ENCODE measurements around the gene RBP4.
"Not testable (repeated sequence)": the region's sequence is repeated elsewhere in the genome, so short reads cannot be mapped to it uniquely, and the experiment has no call there.

Gene RBP4

DNA sequence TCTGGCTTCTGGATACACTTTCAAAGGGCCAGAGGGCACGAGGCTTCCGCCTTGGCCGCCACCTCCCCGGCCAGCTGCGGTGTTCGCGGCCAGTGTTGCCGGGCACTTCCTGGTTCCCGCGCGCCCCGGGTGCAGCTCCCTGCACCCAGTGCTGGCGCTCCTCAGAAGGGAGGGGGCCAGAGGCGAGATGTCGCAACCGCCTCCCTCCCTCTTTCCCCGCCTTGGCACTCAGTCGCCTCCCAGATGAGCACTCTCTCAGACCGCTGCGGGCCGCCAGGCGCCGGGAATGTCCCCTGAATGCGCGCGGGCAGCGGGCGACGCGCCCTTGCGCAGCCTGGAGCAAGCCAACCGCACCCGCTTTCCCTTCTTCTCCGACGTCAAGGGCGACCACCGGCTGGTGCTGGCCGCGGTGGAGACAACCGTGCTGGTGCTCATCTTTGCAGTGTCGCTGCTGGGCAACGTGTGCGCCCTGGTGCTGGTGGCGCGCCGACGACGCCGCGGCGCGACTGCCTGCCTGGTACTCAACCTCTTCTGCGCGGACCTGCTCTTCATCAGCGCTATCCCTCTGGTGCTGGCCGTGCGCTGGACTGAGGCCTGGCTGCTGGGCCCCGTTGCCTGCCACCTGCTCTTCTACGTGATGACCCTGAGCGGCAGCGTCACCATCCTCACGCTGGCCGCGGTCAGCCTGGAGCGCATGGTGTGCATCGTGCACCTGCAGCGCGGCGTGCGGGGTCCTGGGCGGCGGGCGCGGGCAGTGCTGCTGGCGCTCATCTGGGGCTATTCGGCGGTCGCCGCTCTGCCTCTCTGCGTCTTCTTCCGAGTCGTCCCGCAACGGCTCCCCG, 34.4 kb downstream of the RBP4 start, which contains the start of gene FFAR4:
Gene FFAR4 (plus strand): TSS at position 231 of the 842 bp plus-strand sequence. CDS start 56 bp downstream, at position 287.
- DNase-seq (ENCODE audit: low read depth) = no peak

DNA sequence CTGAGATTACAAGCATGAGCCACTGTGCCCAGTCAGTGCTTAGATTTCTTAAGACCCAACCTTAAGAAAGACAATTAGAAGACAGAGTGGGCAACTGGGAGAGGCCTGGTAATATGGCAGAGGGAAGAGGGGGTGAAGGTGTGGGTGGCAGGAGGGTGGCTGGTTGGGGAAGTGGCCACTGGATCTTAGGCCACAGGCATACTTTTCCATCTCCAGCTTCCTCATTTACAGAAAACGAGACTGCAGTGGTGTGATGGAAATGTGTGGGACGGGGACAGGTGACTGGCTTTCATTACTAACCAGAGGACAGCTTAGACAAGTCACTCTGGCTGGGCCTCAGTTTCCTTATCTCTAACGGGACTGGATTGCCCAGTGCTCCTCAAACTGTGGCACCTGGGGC, 35.6 kb downstream of the RBP4 start:
- no peak for DNase-seq (ENCODE audit: low read depth)

DNA sequence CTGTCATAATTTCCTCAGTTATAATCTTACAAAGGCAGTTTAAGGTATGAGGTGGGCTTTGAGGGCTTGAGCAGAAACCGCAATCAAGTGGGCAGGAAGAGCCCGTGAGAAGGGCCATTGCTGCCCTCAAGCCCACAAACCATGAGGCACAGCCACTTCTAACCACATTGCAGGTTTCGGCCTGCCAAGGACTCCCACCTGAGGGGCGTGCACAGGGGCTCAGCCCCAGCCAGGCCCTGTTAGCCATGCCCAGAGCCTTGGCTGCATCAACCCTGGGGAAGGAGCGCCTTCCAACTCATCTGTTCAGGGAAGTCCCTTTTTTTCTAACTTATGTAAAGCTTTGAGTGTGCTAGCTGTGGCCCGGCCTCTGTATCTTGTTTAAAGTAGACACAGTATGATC, 40.5 kb downstream of the RBP4 start:
- no peak for DNase-seq (ENCODE audit: low read depth)

DNA sequence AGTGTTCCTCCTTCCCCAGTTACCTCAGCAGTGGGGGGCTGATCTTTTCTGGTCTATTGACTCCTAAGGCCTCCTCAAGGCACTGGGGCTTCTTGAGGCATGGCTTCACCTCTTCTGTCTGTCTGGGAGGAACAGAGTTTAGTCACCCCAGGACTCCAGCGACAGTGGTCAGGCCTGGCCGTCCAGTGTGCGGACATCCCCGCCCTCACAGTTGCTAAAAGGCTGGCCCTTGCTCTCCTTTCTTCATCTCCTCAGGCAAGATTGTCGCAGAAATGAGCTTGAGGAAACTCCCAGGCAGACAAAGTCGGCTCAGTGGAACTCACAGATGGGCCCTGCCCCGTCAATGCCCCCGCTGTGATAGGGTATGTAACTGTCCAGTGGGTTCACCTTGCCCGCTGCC, 41.5 kb downstream of the RBP4 start:
- no peak for DNase-seq (ENCODE audit: low read depth)

DNA sequence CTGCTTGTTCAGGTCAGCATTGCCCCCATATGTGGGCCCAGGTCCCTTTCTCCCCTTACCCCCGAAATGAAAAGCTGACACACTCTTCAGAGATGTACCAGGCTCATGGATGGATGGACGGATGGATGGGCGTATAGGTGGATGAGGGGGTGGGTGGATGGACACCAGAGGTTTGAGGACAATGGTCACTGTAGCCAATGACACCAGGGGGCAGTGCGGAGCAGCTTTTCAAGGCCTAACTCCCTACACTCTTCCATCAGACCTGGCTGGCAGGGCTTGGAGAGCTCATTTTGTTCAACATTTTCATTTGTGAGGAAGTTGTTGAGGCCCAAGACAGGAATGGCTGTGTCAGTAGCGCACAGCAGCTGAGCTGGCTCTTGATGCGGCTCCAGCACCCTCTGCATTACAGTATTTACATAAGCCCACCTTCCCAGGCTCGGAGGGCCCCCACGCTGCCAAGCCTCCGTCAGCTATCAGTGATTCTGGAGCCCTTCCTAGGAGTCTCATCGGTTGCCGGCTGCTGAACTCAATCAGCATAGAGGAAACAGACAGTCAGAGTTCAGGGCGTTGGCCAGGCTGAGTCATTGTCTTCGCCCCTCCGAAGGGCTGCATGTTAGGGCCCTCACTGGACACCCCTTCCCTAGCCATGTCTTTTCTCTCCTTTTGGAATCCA, 46.1 kb downstream of the RBP4 start:
- peak; percentile 8 for DNase-seq (ENCODE audit: low read depth)

DNA sequence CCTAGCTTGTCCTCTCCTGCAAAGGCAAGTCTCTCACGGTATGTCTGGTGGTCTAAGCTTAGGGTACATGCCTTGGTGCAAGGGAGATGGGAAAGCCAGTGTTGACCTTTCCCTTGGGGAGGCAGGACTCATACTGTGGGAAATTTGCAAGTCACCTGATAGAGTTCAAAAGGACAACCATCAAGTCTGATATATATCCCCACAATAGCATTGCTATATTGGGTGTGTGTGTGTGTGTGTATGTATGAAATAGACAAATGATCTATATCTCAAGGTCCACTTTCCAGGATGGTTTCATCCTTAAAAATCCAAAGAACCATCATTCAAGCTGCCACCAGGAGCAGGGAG, 46.7 kb downstream of the RBP4 start:
- no peak for DNase-seq (ENCODE audit: low read depth)

DNA sequence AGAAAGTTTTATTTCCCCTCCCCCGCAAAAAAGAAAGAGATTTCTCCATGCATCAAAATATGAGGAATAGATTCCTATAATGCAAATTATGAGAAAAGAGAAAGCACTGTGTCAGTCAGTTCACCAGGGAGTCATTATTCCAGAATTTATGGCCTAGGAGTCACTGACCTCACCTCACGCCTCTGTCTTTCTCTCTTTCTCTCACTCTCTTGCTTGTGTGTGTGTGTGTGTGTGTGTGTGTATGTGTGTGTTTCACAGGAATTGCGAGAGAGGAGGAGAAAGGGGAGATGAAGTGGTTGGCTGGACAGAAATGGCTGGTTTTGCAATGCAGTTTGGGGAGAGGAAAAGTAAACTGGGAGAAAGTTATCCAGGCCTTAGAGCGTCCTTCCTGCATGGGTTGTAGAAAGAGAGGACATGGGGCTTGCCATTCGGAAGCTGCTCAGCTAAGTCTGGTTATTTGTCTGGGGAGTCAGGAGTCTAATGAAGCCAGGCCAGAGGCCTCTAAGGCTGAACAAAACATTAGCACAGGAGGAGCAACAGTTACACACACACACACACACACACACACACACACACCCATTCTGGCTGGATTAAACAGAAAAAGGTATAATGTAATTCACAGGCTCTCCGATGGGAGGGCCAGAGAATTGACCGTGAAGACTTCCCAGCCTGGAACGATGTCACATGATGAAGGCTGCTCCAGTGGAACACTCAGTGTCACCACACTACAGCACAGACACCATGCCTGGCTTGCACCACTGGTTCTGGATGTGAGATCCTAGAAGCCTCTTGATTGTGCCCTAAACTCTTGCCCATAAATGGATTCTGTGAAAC, 47.3 kb downstream of the RBP4 start:
- DNase-seq (ENCODE audit: low read depth) = no peak

DNA sequence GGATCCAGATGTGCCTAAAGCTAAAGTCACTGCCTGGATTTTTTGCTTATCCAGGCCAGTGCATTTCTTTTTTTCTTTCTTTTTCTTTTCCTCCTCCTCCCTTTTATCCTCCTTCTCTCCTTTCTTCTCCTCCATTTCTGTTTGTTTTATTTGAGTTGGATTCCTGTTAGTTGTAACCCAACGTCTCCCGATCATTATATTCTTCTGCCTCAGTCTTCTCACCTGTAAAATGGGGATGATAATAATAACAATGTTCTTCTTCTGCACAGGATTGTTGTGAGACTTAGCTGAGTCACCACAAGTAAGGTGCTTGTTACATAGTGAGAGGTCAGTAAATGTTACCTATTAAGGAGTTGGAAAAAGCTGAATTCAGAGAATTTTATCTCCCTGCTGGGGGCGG, 48.3 kb downstream of the RBP4 start:
- no peak for DNase-seq (ENCODE audit: low read depth)

DNA sequence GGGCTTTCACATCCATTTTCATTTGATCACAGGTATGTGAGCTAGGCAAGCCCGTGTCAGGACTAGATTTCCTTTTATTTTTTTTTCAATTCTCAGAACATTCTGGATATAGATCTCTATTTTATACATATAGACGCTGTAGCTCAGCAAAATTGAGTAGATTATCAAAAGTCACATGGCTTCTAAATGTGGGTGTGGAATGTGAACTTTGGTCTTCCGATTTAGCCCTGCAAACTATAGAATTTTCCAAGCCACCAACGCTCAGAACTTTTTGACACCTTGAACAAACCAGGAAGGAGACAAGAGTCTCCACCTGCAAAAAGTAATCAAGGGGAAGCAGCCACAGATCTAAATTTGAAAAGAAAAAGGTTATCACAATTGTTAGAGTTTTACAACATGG, 50.4 kb downstream of the RBP4 start:
- no peak for DNase-seq (ENCODE audit: low read depth)

DNA sequence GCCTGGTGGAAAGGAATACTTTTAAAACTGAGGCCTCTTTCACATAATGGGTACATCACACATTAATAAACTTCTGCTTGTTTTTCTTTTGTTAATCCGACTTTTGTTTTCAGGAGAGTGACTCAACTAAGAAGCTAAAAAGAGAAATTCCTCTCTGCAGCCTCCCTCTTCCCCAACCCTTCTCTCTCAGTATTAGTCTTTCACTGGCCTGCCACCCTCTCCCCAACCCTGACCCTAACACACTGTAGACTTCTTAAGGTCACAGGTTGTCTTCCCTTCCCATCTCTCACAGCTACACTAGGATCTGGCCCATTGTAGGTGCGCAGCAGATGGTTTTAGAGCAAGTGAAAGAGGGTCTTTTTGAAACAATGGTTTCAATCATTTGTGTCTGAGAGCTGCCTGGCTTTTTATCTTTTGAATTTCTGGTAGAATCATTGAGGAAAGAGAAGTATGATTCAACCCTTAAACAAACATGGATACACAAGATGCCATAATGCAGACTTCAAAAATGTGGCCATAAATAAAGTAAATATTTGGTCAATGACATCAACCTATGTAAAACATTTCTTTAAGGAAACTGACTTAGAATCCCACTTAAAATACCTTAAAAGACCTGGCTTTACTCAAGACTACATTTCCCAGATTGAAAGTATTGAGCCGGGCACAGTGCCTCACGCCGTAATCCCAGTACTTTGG, 52.5 kb downstream of the RBP4 start:
- no peak for DNase-seq (ENCODE audit: low read depth)

DNA sequence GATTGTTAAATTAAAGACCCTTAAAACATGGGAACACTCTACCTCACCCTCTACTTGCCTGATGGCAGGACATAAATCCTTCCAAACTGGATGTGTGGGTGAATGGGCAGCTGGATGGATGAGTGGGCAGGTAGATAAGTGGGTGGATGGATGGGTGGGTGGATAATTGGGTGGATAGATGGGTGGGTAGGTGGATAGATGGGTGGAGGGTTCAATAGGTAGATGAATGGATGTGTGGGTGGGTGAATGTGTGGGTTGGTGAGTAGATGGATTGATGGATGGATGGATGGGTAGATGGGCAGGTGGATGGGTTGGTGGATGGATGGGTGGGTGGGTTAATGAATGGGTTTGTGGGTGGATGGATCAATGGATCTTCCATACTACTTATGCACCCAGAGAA, 53.5 kb downstream of the RBP4 start:
- no peak for DNase-seq (ENCODE audit: low read depth)

DNA sequence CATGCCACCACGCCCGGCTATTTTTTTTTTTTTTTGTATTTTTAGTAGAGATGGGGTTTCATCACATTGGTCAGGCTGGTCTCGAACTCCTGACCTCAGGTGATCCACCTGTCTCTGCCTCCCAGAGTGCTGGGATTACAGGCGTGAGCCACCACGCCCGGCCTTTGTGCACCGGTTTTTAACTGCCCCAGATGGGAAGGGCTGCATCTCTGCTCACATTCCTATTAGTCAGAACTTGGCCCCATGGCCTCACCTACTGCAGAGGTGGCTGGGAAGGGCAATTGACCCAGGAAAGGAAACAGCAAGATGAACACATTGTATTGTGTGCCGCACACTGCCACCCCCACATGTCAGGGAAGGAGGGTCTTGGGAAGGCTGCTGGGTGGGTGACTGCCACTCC, 54.0 kb downstream of the RBP4 start:
- not testable (repeated sequence) for DNase-seq (ENCODE audit: low read depth)

DNA sequence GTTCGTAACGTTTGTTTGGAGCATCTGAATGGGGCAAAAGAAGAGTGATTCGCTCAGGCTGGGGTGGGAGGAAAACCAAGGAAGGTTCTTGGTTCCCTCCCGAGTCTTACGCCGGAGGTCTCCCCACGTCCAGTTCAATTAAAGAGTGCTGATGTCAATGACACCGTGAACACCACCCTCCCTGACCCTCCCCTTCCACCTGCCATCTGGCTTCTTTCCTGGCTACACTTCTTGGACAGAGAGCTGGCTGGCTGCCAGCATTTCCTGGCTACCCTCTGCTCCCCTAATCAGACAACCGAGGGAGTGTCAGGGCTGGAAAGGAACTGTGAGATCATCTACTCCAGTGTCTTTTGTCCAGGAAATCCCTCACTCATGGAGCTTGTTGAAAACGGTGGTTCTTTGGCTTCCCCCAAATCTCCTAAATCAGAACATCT, 58.7 kb downstream of the RBP4 start:
- no peak for DNase-seq (ENCODE audit: low read depth)

All from stimulated activated CD8-positive, alpha-beta memory T cell treated with anti-CD3 and anti-CD28 coated beads, Interleukin-12 subunit alpha, Interleukin-12 subunit beta, amount 100 ng/mL, for 1 hour (primary cell).